Caco-2 (cell line): Measurements from ENCODE around the gene ADCK2. TPM values are rescaled to one million over a fixed set of nuclear protein-coding genes. Genes with fewer than 3 reads are reported as not detected.

ENCODE experiments used
- BruUV-seq: library from RNA; stranded (reverse); fragments of 400-500 nt; replicated peaks from 2 replicates; lab custom pipeline; 2021; lab: Mats Ljungman, UMichigan
- CTCF ChIA-PET: fragments of 300-600 bp; sonication (Branson Sonifier 250); formaldehyde crosslinking; loops from one replicate; lab custom pipeline; 2022; ENCODE audit warnings: antibody characterized with exemption; lab: Charles Lee
- POLR2A ChIA-PET: fragments of 300-600 bp; sonication (Branson Sonifier 250); formaldehyde crosslinking; loops from one replicate; lab custom pipeline; 2022; ENCODE audit warnings: antibody characterized with exemption; lab: Charles Lee
- DNase-seq, 2 experiments: peaks; one replicate each; pipeline versions ENCODE4 v3.0.0 to v3.0.0-alpha.2; 2020 to 2022
- H3K27me3 ChIP-seq: replicated peaks from 2 replicates; pipeline ENCODE4 v1.6.0; 2011; ENCODE audit warnings: low read length; ENCODE audit not compliant: control insufficient read depth, insufficient read depth
- H3K36me3 ChIP-seq: 2 replicates; pipeline ENCODE4 v1.5.1; 2011; ENCODE audit warnings: low read length; ENCODE audit not compliant: control insufficient read depth, insufficient read depth
- H3K4me1 ChIP-seq: fragments of 250-450 bp; sonication (Bioruptor Pico); 2 replicates; pipeline ENCODE4 v1.5.1; 2020; ENCODE audit warnings: mild to moderate bottlenecking
- H3K4me3 ChIP-seq: 2 replicates; pipeline ENCODE4 v1.5.1; 2011; ENCODE audit warnings: low read depth, mild to moderate bottlenecking, control low read depth, low read length
- H3K9me3 ChIP-seq: fragments of 250-450 bp; sonication (Bioruptor Pico); 2 replicates; pipeline ENCODE4 v1.5.1; 2020; ENCODE audit warnings: mild to moderate bottlenecking, moderate library complexity
- H3K27ac Mint-ChIP-seq: one replicate; pipeline ENCODE4 v1.8.0; 2022; ENCODE audit warnings: mixed read lengths; ENCODE audit not compliant: unreplicated experiment
- H3K27me3 Mint-ChIP-seq: one replicate; pipeline ENCODE4 v1.8.0; 2022; ENCODE audit warnings: mixed read lengths; ENCODE audit not compliant: insufficient read depth, unreplicated experiment
- H3K36me3 Mint-ChIP-seq: one replicate; pipeline ENCODE4 v1.8.0; 2022; ENCODE audit warnings: mild to moderate bottlenecking, mixed read lengths; ENCODE audit not compliant: insufficient read depth, unreplicated experiment
- H3K4me1 Mint-ChIP-seq: one replicate; pipeline ENCODE4 v1.8.0; 2022; ENCODE audit warnings: low read depth, mixed read lengths; ENCODE audit not compliant: unreplicated experiment
- H3K4me3 Mint-ChIP-seq: one replicate; pipeline ENCODE4 v1.8.0; 2022; ENCODE audit warnings: mild to moderate bottlenecking, moderate library complexity, mixed read lengths; ENCODE audit not compliant: unreplicated experiment
- H3K9me3 Mint-ChIP-seq: one replicate; pipeline ENCODE4 v1.8.0; 2022; ENCODE audit warnings: mixed read lengths; ENCODE audit not compliant: unreplicated experiment
- CTCF ChIP-seq, 2 experiments: fragments of 200-600 bp in 1 of 2; IDR thresholded peaks; 1 replicate in 1 of 2; 2 replicates in 1 of 2; pipeline versions ENCODE4 v1.5.1 to v1.8.0; 2011 to 2022; ENCODE audit warnings: antibody characterized with exemption in 1 of 2, control low read depth in 1 of 2, inconsistent platforms in 1 of 2, low read depth in 1 of 2, low read length in 1 of 2, mild to moderate bottlenecking in 1 of 2, moderate library complexity in 1 of 2; ENCODE audit not compliant: insufficient read depth in 1 of 2, severe bottlenecking in 1 of 2, unreplicated experiment in 1 of 2
- intact Hi-C: fragments of 100-400 bp; cut with micrococcal nuclease; formaldehyde crosslinking; loops from one replicate; pipeline ENCODE4 v1.10.0; 2022; ENCODE audit not compliant: unreplicated experiment
- total RNA-seq: library from RNA; stranded (reverse); gene quantifications from 2 replicates; pipeline ENCODE4 v1.2.3, GENCODE V29; 2022

The ADCK2 gene
- total RNA-seq, 1 experiment from 2014 or later: 17.7 TPM

GRCh38 chr7:140686921-140687320 is 14.2 kb downstream of the ADCK2 start:
- Histone ChIP-seq H3K9me3 (no peaks in the 10 kb centered on the region), H3K27me3 (no peaks in the 10 kb centered on the region), H3K4me1 (0 out of 2 replicates have a peak, but pooled peaks cover 5% of the 10 kb centered on the region), H3K4me3 (no peak overlapping the region), H3K36me3 (no peaks in the 10 kb centered on the region)
- no TSS peak for BruUV-seq
- H3K4me3 Mint-ChIP-seq: no peak overlapping the region
- H3K36me3 Mint-ChIP-seq: peaks cover 22% of the 10 kb centered on the region
- intact Hi-C loops: no loop called here
- CTCF ChIA-PET: no interaction called here
- H3K27ac Mint-ChIP-seq: no peak overlapping the region
- no peak for TF ChIP-seq CTCF (IDR thresholded peaks at IDR 0.05; ENCODE audit: insufficient read depth in 1 of 2, low read depth in 1 of 2, low read length in 1 of 2, severe bottlenecking in 1 of 2, unreplicated experiment in 1 of 2)
- H3K4me1 Mint-ChIP-seq: peaks cover 11% of the 10 kb centered on the region
- no peak for DNase-seq
- no peaks in the 10 kb centered on the region for H3K27me3 Mint-ChIP-seq
- H3K9me3 Mint-ChIP-seq: no peaks in the 10 kb centered on the region
- POLR2A ChIA-PET: interaction anchor here (1.0 kb wide), 1 partner anchor 237 kb away, joined by 3 read pairs; no protein-coding TSS in a partner anchor

- TF ChIP-seq CTCF (IDR thresholded peaks at IDR 0.05; ENCODE audit: insufficient read depth in 1 of 2, low read depth in 1 of 2, low read length in 1 of 2, severe bottlenecking in 1 of 2, unreplicated experiment in 1 of 2): no peak
- ChIA-PET POLR2A (interaction anchor here (0.6 kb wide), 1 partner anchor 32 kb away, joined by 8 read pairs; no protein-coding TSS in a partner anchor), CTCF (interaction anchor here (0.7 to 1.5 kb wide), 2 partner anchors 13 to 66 kb away, joined by 3 to 5 read pairs; no protein-coding TSS in a partner anchor)
- peaks cover 27% of the 10 kb centered on the region for H3K36me3 Mint-ChIP-seq
- no peak overlapping the region for H3K4me3 Mint-ChIP-seq
- no peak overlapping the region for H3K27ac Mint-ChIP-seq
- no peak for DNase-seq
- Histone ChIP-seq H3K9me3 (no peaks in the 10 kb centered on the region), H3K4me1 (0 out of 2 replicates have a peak, but pooled peaks cover 5% of the 10 kb centered on the region), H3K4me3 (no peak overlapping the region), H3K27me3 (no peaks in the 10 kb centered on the region), H3K36me3 (no peaks in the 10 kb centered on the region)
- H3K4me1 Mint-ChIP-seq: peaks cover 11% of the 10 kb centered on the region
- H3K9me3 Mint-ChIP-seq: no peaks in the 10 kb centered on the region
- intact Hi-C loops: no loop called here
- H3K27me3 Mint-ChIP-seq: no peaks in the 10 kb centered on the region
- no TSS peak for BruUV-seq
Observed at GRCh38 chr7:140688341-140688740, 15.6 kb downstream of the ADCK2 start.

DNA sequence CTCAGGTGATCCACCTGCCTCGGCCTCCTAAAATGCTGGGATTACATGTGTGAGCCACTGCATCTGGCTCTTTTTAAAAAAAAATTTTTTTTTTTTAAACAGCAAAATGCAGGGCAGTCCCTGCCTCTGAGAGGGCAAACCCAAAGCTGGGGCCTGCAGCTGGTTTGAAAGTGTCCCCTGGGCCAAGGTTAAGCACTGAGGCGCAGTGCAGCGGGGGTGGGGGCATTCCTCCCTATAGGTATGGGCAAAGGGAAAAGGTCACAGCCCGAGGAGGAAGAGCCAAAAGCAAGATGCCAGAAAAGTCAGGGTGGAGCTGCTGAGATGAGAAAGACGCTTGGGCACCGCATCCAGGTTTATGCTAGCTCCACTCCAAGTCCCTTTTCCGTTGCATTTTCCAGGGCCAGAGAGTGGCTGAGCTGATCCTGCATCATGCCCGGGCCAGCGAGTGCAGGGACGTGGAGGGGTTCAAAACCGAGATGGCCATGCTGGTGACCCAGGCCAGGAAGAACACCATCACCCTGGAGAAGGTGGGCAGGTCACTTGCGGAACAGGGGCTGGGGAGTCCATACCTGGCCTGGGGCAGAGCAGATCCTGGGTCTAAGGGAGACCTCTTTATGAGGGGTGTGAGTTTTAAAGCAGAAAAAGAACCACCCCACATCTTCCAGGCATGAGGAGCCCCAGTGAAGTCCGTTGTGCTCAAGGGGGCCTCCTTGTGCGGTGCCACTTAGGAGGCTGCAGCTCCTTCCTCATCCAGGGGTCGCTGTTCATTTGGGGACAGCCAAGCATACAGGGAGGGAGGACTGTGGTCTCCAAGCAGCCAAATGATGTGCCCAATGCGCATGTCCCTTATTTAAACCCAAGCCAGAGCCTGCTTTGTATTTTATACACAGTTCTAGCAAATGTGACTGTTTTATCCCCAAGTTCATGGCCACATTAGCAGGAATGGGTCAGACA is 16.7 kb downstream of the ADCK2 start:
- ChIA-PET POLR2A (interaction anchor here (0.6 kb wide), 1 partner anchor 552 kb away, joined by 9 read pairs; no protein-coding TSS in a partner anchor), CTCF (no interaction called here)
- no TSS peak for BruUV-seq
- Histone ChIP-seq H3K4me1 (no peaks in the 10 kb centered on the region), H3K4me3 (no peak overlapping the region), H3K9me3 (no peaks in the 10 kb centered on the region), H3K27me3 (no peaks in the 10 kb centered on the region), H3K36me3 (no peaks in the 10 kb centered on the region)
- intact Hi-C loops: loop anchor here (10.0 kb wide), 1 partner anchor 1345 kb away; the partner anchor contains the start of gene FMC1
- Mint-ChIP-seq H3K27ac (no peak overlapping the region), H3K4me1 (peaks cover under 1% of the 10 kb centered on the region), H3K27me3 (no peaks in the 10 kb centered on the region), H3K9me3 (no peaks in the 10 kb centered on the region), H3K36me3 (peaks cover 23% of the 10 kb centered on the region), H3K4me3 (no peak overlapping the region)
- no peak for TF ChIP-seq CTCF (IDR thresholded peaks at IDR 0.05; ENCODE audit: insufficient read depth in 1 of 2, low read depth in 1 of 2, low read length in 1 of 2, severe bottlenecking in 1 of 2, unreplicated experiment in 1 of 2)
- DNase-seq: no peak
